Measurements from ENCODE around the gene ORC2. TPM values are rescaled to one million over a fixed set of nuclear protein-coding genes. Genes with fewer than 3 reads are reported as not detected.

The ORC2 gene
- total RNA-seq, 5 donors from 2014 or later (not counting 1 experiment from before 2014, with no cell fraction given) = 29.9 to 52.4 (median 50.6) TPM

GRCh38 chr2:200950378-200950777 is 13.1 kb downstream of the ORC2 start:
- ChIA-PET CTCF (no interaction called here), POLR2A (interaction anchor here in 1 of 2 donors (0.6 kb wide), 1 partner anchor 232 kb away, joined by 4 read pairs; no protein-coding TSS in a partner anchor)
- Mint-ChIP-seq H3K4me3 (no peak overlapping the region), H3K4me1 (no peaks in the 10 kb centered on the region), H3K36me3 (peaks cover 33% of the 10 kb centered on the region), H3K27ac (no peak overlapping the region), H3K27me3 (no peaks in the 10 kb centered on the region), H3K9me3 (no peaks in the 10 kb centered on the region)
- H3K27me3 ChIP-seq (replicated peaks in 1 of 2; ENCODE audit: control insufficient read depth in 2 of 2, extremely low read depth in 1 of 2, insufficient read depth in 2 of 2, low read length in 1 of 2) = no peaks in the 10 kb centered on the region
- no peak for DNase-seq
- H3K27ac ChIP-seq (ENCODE audit: low read length) = no peak overlapping the region
- no peaks in the 10 kb centered on the region for H3K4me1 ChIP-seq (ENCODE audit: control insufficient read depth in 1 of 2, extremely low read depth in 1 of 2, insufficient read depth in 2 of 2, low read length in 2 of 2)
- WGBS (ENCODE audit: insufficient coverage) = no CpG with 5 or more reads among the region's 3 CpGs
- no peak for ATAC-seq (replicated peaks in 1 of 4)
- no peaks in the 10 kb centered on the region for H3K9me3 ChIP-seq
- H3K4me3 ChIP-seq (ENCODE audit: control insufficient read depth in 1 of 2, extremely low read depth in 1 of 2, low read length in 1 of 2) = no peak overlapping the region
- peaks cover 2 to 53% of the 10 kb centered on the region in 2 donors for H3K36me3 ChIP-seq (ENCODE audit: control insufficient read depth in 2 of 2, extremely low read depth in 1 of 2, insufficient read depth in 1 of 2, low read length in 1 of 2)

- H3K4me3 ChIP-seq (ENCODE audit: control insufficient read depth in 1 of 2, extremely low read depth in 1 of 2, low read length in 1 of 2) = no peak overlapping the region
- no peak overlapping the region for H3K27ac ChIP-seq (ENCODE audit: low read length)
- Mint-ChIP-seq H3K36me3 (peaks cover 46% of the 10 kb centered on the region), H3K4me1 (peaks cover 5 to 6% (median 5%) of the 10 kb centered on the region in 3 donors), H3K4me3 (no peak overlapping the region), H3K27ac (no peak overlapping the region), H3K9me3 (no peaks in the 10 kb centered on the region), H3K27me3 (no peaks in the 10 kb centered on the region)
- no peak for DNase-seq
- no peak for ATAC-seq (replicated peaks in 1 of 4)
- ChIA-PET CTCF (interaction anchor here in 1 of 2 donors (0.6 to 1.0 kb wide), 2 partner anchors 18 to 214 kb away, joined by 3 to 5 read pairs; partner anchors contain the start of gene ORC2), POLR2A (interaction anchor here in 1 of 2 donors (0.5 kb wide), 1 partner anchor 8 kb away, joined by 4 read pairs; no protein-coding TSS in a partner anchor)
- H3K27me3 ChIP-seq (replicated peaks in 1 of 2; ENCODE audit: control insufficient read depth in 2 of 2, extremely low read depth in 1 of 2, insufficient read depth in 2 of 2, low read length in 1 of 2) = no peaks in the 10 kb centered on the region
- peaks cover 0 to 51% of the 10 kb centered on the region in 2 donors for H3K36me3 ChIP-seq (ENCODE audit: control insufficient read depth in 2 of 2, extremely low read depth in 1 of 2, insufficient read depth in 1 of 2, low read length in 1 of 2)
- 100% methylated on average over 1 of the region's 4 CpGs for WGBS (ENCODE audit: insufficient coverage)
- H3K4me1 ChIP-seq (ENCODE audit: control insufficient read depth in 1 of 2, extremely low read depth in 1 of 2, insufficient read depth in 2 of 2, low read length in 2 of 2) = no peaks in the 10 kb centered on the region
- H3K9me3 ChIP-seq = no peaks in the 10 kb centered on the region
Measured at GRCh38 chr2:200945395-200945729, 18.1 kb downstream of the ORC2 start.

GRCh38 chr2:200944467-200945394 is 18.7 kb downstream of the ORC2 start:
- Histone ChIP-seq H3K4me1 (ENCODE audit: control insufficient read depth in 1 of 2, extremely low read depth in 1 of 2, insufficient read depth in 2 of 2, low read length in 2 of 2) (no peaks in the 10 kb centered on the region), H3K27me3 (replicated peaks in 1 of 2; ENCODE audit: control insufficient read depth in 2 of 2, extremely low read depth in 1 of 2, insufficient read depth in 2 of 2, low read length in 1 of 2) (no peaks in the 10 kb centered on the region), H3K27ac (ENCODE audit: low read length) (no peak overlapping the region), H3K36me3 (ENCODE audit: control insufficient read depth in 2 of 2, extremely low read depth in 1 of 2, insufficient read depth in 1 of 2, low read length in 1 of 2) (peaks cover 0 to 55% of the 10 kb centered on the region in 2 donors), H3K4me3 (ENCODE audit: control insufficient read depth in 1 of 2, extremely low read depth in 1 of 2, low read length in 1 of 2) (no peak overlapping the region), H3K9me3 (no peaks in the 10 kb centered on the region)
- 70% methylated on average over 6 of the region's 12 CpGs for WGBS (ENCODE audit: insufficient coverage)
- ATAC-seq (replicated peaks in 1 of 4) = no peak
- H3K36me3 Mint-ChIP-seq = peaks cover 45% of the 10 kb centered on the region
- DNase-seq = peak in 1 of 35 experiments; percentile 5
- peaks cover 5 to 6% (median 5%) of the 10 kb centered on the region in 3 donors for H3K4me1 Mint-ChIP-seq
- H3K9me3 Mint-ChIP-seq = no peaks in the 10 kb centered on the region
- POLR2A ChIA-PET = no interaction called here
- H3K27me3 Mint-ChIP-seq = no peaks in the 10 kb centered on the region
- CTCF ChIA-PET = interaction anchor here in 1 of 2 donors (0.6 to 1.0 kb wide), 3 partner anchors 8 to 215 kb away, joined by 3 to 5 read pairs (median 4); partner anchors contain the start of gene ORC2
- H3K27ac Mint-ChIP-seq = peak overlapping the region in 1 of 2 donors; percentile 22
- H3K4me3 Mint-ChIP-seq = no peak overlapping the region

- ATAC-seq (replicated peaks in 1 of 4) (no peak), DNase-seq (no peak)
- Mint-ChIP-seq H3K36me3 (peaks cover 46% of the 10 kb centered on the region), H3K4me3 (no peak overlapping the region), H3K9me3 (no peaks in the 10 kb centered on the region), H3K27ac (peak overlapping the region in 1 of 2 donors; percentile 9), H3K4me1 (peaks cover 5 to 6% (median 5%) of the 10 kb centered on the region in 3 donors), H3K27me3 (no peaks in the 10 kb centered on the region)
- ChIA-PET POLR2A (no interaction called here), CTCF (no interaction called here)
- no CpG with 5 or more reads among the region's 1 CpG for WGBS (ENCODE audit: insufficient coverage)
- no peak overlapping the region for H3K4me3 ChIP-seq (ENCODE audit: control insufficient read depth in 1 of 2, extremely low read depth in 1 of 2, low read length in 1 of 2)
- H3K9me3 ChIP-seq = no peaks in the 10 kb centered on the region
- peaks cover 0 to 57% of the 10 kb centered on the region in 2 donors for H3K36me3 ChIP-seq (ENCODE audit: control insufficient read depth in 2 of 2, extremely low read depth in 1 of 2, insufficient read depth in 1 of 2, low read length in 1 of 2)
- no peaks in the 10 kb centered on the region for H3K4me1 ChIP-seq (ENCODE audit: control insufficient read depth in 1 of 2, extremely low read depth in 1 of 2, insufficient read depth in 2 of 2, low read length in 2 of 2)
- no peaks in the 10 kb centered on the region for H3K27me3 ChIP-seq (replicated peaks in 1 of 2; ENCODE audit: control insufficient read depth in 2 of 2, extremely low read depth in 1 of 2, insufficient read depth in 2 of 2, low read length in 1 of 2)
- H3K27ac ChIP-seq (ENCODE audit: low read length) = no peak overlapping the region
Measured at GRCh38 chr2:200943527-200944105, 19.8 kb downstream of the ORC2 start.

- CTCF ChIA-PET = interaction anchor here in 1 of 2 donors (0.9 kb wide), 1 partner anchor 129 kb away, joined by 4 read pairs; no protein-coding TSS in a partner anchor
- ATAC-seq (replicated peaks in 1 of 4) (no peak), DNase-seq (no peak)
- Histone ChIP-seq H3K36me3 (ENCODE audit: control insufficient read depth in 2 of 2, extremely low read depth in 1 of 2, insufficient read depth in 1 of 2, low read length in 1 of 2) (peaks cover 0 to 78% of the 10 kb centered on the region in 2 donors), H3K27ac (ENCODE audit: low read length) (no peak overlapping the region), H3K4me1 (ENCODE audit: control insufficient read depth in 1 of 2, extremely low read depth in 1 of 2, insufficient read depth in 2 of 2, low read length in 2 of 2) (no peaks in the 10 kb centered on the region), H3K4me3 (ENCODE audit: control insufficient read depth in 1 of 2, extremely low read depth in 1 of 2, low read length in 1 of 2) (no peak overlapping the region), H3K9me3 (no peaks in the 10 kb centered on the region), H3K27me3 (replicated peaks in 1 of 2; ENCODE audit: control insufficient read depth in 2 of 2, extremely low read depth in 1 of 2, insufficient read depth in 2 of 2, low read length in 1 of 2) (no peaks in the 10 kb centered on the region)
- peaks cover 3 to 6% (median 3%) of the 10 kb centered on the region in 3 donors for H3K4me1 Mint-ChIP-seq
- no peak overlapping the region for H3K4me3 Mint-ChIP-seq
- no peak overlapping the region for H3K27ac Mint-ChIP-seq
- no peaks in the 10 kb centered on the region for H3K9me3 Mint-ChIP-seq
- whole genome bisulfite sequencing (ENCODE audit: insufficient coverage) = 100% methylated on average over 1 of the region's 1 CpG
- POLR2A ChIA-PET = interaction anchor here in 1 of 2 donors (0.5 kb wide), 1 partner anchor 101 kb away, joined by 3 read pairs; no protein-coding TSS in a partner anchor
- H3K36me3 Mint-ChIP-seq = peaks cover 41% of the 10 kb centered on the region
- no peaks in the 10 kb centered on the region for H3K27me3 Mint-ChIP-seq
Measured at GRCh38 chr2:200939832-200940231, 23.6 kb downstream of the ORC2 start.

- no peak overlapping the region for H3K4me3 ChIP-seq (ENCODE audit: control insufficient read depth in 1 of 2, extremely low read depth in 1 of 2, low read length in 1 of 2)
- H3K4me1 ChIP-seq (ENCODE audit: control insufficient read depth in 1 of 2, extremely low read depth in 1 of 2, insufficient read depth in 2 of 2, low read length in 2 of 2) = no peaks in the 10 kb centered on the region
- no peaks in the 10 kb centered on the region for H3K4me1 Mint-ChIP-seq
- DNase-seq (no peak), ATAC-seq (replicated peaks in 1 of 4) (no peak)
- POLR2A ChIA-PET = interaction anchor here in 1 of 2 donors (0.6 kb wide), 1 partner anchor 139 kb away, joined by 3 read pairs; no protein-coding TSS in a partner anchor
- CTCF ChIA-PET = no interaction called here
- H3K27ac Mint-ChIP-seq = peak overlapping the region in 1 of 2 donors; percentile 17
- no CpG with 5 or more reads among the region's 3 CpGs for WGBS (ENCODE audit: insufficient coverage)
- H3K27ac ChIP-seq (ENCODE audit: low read length) = no peak overlapping the region
- no peaks in the 10 kb centered on the region for H3K9me3 Mint-ChIP-seq
- peaks cover 8 to 67% of the 10 kb centered on the region in 2 donors for H3K36me3 ChIP-seq (ENCODE audit: control insufficient read depth in 2 of 2, extremely low read depth in 1 of 2, insufficient read depth in 1 of 2, low read length in 1 of 2)
- no peaks in the 10 kb centered on the region for H3K27me3 ChIP-seq (replicated peaks in 1 of 2; ENCODE audit: control insufficient read depth in 2 of 2, extremely low read depth in 1 of 2, insufficient read depth in 2 of 2, low read length in 1 of 2)
- no peaks in the 10 kb centered on the region for H3K27me3 Mint-ChIP-seq
- H3K36me3 Mint-ChIP-seq = peaks cover 31% of the 10 kb centered on the region
- no peaks in the 10 kb centered on the region for H3K9me3 ChIP-seq
- H3K4me3 Mint-ChIP-seq = no peak overlapping the region
Measured at GRCh38 chr2:200930947-200931626, 32.4 kb downstream of the ORC2 start.
